Fibroblast of lung (primary cell): ENCODE results near the gene PPP6R3.

Source experiments
- CTCF ChIP-seq, 2 donors: IDR thresholded peaks in 1 of 2; conservative IDR thresholded peaks in 1 of 2; 1 replicate in 1 of 2; 2 replicates in 1 of 2; pipeline ENCODE4 v1.5.1; 2011 to 2012; ENCODE audit warnings: low read length in 2 of 2, control low read depth in 1 of 2, inconsistent platforms in 1 of 2, low read depth in 1 of 2, mild to moderate bottlenecking in 1 of 2
- EZH2 ChIP-seq: IDR thresholded peaks from 2 replicates; pipeline ENCODE4 v1.5.1; 2012; ENCODE audit warnings: low read length, control low read depth, mild to moderate bottlenecking; ENCODE audit errors: missing control alignments

GRCh38 chr11:68479390-68479789 lies 18.8 kb downstream of the PPP6R3 start:
- TF ChIP-seq EZH2 (no peak), CTCF (conservative IDR thresholded peaks at IDR 0.05 in 1 of 2, IDR thresholded peaks at IDR 0.05 in 1 of 2; ENCODE audit: low read depth in 1 of 2, low read length in 2 of 2) (no peak)
